ENCODE results near the gene ITCH. TPM values are rescaled to one million over a fixed set of nuclear protein-coding genes. Genes with fewer than 3 reads are reported as not detected.
"Not testable (repeated sequence)": the region's sequence is repeated elsewhere in the genome, so short reads cannot be mapped to it uniquely, and the experiment has no call there.

Gene ITCH
- polyA plus RNA-seq, 1 donor, result 26.6 TPM

DNA sequence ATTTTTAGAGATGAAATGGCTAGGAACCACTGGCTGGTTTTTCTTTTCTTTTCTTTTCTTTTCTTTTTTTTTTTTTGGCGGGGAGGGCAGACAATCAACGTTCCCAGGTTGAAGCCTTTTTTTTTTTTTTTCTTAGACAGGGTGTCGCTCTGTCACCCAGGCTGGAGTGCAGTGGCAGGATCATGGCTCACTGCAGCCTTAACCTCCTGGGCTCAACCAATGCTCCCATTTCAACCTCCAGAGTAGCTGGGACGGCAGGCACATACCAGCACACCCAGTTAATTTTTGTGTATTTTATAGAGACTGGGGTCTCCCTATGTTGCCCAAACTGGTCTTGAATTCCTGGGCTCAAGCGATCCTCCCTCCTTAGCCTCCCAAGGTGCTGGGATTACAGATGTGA, 18.8 kb upstream of the ITCH start:
- no peak for DNase-seq

DNA sequence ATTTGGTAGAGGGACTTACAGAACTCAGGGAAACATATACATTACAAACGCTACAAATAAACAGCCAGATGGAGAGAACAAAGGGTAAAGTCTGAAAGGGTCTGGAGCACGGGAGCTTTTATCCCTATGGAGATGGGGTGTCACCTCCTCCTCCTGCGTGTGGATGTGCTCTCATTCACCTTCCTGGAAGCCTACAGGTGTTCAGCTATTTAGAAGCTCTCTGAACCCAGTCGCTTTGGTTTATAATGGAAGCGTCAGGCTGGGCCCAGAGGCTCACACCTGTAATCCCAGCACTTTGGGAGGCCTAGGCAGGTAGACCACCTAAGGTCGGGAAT, 17.7 kb upstream of the ITCH start:
- DNase-seq, result no peak

DNA sequence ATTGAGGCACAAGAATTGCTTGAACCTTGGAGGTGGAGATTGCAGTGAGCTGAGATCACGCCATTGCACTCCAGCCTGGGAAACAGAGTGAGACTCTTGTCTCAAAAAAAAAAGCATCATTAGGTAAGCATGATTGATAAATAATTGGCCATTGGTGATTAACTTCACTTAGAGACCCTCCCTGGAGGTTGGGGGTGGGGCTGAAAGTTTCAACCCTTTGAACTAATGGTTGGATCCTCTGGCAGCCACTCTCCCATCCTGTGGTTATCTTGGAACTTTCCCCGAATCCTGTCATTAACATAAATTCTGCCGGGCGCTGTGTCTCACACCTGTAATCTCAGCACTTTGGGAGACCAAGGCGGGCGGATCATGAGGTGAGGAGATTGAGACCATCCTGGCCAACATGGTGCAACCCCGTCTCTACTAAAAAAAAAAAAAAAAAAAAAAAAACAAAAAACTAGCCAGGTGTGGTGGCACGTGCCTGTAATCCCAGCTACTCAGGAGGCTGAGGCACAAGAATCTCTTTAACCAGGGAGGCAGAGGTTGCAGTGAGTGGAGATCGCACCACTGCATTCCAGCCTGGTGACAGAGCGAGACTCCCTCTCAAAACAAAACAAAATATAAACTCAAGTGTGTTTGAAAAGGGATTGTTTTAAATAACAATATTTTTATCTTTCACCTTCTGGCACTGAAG, 17.1 kb upstream of the ITCH start:
- not testable (repeated sequence) for DNase-seq

DNA sequence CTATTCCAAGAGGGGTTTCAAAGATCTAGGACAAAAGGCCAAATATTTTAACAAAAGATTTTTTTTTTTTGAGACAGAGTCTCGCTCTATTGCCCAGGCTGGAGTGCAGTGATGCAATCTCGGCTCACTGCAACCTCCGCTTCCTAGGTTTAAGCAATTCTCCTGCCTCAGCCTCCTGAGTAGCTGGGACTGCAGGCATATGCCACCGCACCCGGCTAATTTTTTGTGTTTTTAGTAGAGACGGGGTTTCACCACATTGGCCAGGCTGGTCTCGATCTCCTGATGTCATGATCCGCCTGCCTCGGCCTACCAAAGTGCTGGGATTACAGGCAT, 16.6 kb upstream of the ITCH start:
- not testable (repeated sequence) for DNase-seq

DNA sequence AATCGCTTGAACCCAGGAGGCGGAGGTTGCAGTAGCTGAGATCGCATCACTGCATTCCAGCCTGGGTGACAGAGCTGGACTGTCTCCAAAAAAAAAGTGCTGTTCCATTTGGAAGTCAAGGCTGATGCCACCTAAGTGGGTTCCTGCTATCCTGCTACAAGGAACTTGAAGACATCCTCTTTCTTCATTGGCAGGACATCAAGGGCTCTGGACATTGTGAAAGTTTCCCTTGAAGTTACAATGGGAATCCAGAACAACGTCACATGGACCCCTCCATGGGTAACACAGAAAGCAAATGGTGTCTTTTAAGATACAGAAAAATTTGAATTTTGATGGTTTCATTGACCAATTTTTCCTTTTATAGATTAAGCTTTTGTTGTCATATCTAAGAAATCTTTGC, 15.5 kb upstream of the ITCH start:
- no peak for DNase-seq

DNA sequence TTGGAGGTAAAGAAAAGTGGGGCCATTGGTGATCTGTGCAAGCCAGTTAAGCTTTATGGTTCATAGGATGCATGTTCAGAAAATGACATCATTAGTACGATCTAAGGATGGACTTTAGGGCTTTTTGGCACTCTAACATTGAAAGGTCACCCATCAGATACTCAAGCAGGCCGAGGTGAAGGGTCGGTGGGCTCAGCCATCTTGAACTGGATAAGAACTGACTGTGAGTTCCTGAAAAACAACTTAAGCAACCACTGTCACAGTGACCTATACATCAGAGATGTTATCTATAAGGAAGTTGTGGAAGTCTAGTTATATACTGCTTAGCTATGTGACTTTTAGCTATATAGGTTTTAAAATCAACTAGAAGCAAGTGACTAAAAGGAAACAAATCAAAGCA, 13.0 kb upstream of the ITCH start:
- no peak for DNase-seq

DNA sequence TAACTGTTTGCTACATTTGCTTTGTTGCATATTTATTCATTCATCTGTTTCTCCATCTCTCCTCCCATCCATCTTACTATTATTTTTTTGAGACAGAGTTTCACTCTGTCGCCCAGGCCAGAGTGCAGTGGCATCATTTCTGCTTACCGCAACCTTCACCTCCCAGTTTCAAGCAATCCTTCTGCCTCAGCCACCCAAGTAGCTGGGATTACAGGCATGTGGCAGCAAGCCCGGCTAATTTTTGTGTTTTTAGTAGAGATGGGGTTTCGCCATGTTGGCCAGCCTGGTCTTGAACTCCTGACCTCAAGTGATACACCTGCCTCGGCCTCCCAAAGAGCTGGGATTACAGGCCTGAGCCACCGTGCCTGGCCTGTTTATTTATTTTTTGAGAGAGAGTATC, 9.6 kb upstream of the ITCH start:
- not testable (repeated sequence) for DNase-seq

DNA sequence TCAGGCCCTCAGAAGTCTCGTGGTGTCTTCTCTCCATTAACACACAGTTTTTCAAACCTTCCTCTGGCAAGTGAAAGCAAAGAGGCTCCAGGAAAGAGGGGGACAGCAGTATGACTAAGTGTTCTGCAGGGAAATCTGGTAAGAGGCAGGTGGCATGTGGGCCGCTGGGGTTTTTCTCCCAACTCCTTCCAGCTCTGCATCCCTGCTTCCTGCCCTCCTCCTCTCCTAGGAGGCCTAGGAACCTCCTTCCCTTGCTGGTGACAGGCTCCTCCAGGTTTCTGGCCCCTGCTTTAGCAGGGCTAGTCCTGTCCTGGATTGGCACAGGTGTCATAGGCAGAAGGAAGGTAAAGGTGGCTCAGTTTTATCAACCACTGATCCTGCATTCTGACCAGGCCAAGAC, 7.6 kb upstream of the ITCH start:
- DNase-seq, result no peak

DNA sequence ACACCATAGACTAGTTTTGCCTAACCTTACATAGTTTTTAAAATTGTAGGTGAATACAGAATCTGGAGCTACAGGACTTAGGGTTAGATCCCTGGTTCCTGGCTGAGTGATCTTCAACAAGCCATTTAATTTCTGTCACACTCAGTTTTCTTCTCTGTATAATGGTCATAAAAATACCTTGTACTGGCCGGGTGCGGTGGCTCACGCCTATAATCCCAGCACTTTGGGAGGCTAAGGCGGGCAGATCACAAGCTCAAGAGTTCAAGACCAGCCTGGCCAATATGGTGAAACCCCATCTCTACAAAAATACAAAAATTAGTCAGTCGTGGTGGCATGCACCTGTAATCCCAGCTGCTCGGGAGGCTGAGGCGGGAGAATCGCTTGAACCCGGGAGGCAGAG, 3.3 kb upstream of the ITCH start:
- not testable (repeated sequence) for DNase-seq

DNA sequence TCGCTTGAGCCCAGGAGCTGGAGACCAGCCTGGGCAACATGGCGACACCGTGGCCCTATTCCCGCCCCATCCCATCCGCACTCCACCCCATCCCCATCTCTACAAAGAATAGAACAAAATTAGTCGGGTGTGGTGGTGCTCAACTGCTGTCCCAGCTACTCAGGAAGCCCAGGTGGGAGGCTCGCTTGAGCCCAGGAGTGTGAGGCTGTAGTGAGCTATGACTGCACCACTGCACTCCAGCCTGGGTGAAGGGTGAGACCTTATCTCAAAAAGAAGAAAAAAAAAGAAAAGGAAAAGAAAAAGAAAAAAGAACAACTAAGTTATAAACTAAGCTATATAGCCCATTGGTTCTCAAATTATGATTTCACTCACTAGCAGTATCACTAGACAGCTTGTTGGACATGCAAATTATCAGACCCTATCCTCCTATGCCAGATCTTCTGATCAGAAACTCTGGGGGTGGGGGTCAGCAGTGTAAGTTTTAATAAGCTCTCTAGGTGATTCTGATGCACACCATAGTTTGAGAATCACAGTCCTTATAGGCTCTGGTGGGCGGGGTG, 491 bp upstream of the ITCH start:
- no peak for DNase-seq

DNA sequence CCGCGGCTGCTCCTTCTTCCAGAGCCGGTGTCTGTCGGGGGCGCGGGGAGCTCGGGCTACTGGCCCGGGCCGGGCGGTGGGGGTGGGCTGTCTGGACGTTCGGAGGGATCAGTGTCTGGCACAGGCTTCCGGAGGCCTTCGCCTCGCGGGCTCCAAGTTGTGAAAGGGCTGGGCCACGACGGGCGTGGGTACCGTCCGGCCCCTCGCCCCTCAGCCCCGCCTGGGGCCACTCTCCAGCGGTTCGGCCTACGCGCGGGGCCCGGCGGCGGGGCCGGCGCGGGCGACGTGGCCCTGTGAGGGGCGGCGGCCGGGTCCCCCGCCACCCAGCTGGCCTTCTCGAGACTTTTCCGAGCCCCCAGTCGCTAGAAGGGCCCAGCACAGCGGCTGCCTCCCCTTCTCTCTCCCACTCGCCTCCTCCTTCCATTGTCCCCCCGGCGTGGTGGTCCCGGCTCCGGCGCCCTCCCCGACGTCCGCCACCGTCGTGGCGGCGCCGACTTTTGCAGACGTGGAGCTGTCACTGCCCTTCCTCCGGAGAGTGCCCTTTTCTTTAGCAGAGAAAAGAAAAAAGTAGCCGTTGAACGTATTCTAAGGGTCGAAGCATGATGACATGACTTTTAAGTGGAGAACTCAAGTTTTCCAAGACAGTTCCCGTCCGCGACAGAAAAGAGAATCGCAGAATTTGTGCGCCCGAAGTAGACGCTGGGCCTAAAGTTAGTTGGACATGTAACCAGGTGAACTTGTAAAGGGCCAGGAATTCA, 571 bp downstream of the ITCH start:
- peak; percentile 75 for DNase-seq

DNA sequence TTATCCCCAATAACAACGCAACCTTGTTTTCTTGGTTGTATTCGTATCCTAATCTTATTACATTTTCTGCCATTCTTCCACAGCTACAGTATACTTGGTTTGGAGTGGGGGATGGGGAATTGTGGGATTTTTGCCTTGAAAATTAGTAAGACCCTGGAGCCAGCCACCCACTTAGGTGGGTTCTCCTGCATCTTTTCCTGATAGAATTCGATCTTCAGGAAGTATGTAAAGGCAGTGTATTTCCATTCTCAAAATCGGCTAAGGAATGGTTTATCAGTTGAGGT, 1.1 kb downstream of the ITCH start:
- no peak for DNase-seq

DNA sequence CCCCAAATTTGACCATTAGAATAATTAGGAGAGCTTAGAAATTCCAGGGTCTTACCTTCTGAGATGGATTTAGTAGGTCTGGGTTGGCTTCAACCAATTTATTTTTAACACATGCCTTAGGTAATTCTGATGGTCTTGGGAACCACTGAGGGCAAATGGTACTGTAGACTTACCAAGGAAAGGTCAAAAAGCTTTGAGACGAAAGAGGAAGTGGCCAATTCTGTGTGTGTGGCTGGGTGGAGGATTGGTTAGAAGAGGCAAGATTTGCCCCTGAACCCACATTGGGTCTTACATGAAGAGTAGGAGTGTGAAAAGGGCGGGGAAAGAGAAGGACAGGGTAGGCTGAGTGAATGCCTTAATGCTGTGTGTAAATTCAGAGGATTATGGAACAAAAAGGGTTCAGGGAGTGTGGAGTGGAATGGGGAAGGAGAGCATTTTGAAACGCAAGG, 2.7 kb downstream of the ITCH start:
- DNase-seq, result no peak

DNA sequence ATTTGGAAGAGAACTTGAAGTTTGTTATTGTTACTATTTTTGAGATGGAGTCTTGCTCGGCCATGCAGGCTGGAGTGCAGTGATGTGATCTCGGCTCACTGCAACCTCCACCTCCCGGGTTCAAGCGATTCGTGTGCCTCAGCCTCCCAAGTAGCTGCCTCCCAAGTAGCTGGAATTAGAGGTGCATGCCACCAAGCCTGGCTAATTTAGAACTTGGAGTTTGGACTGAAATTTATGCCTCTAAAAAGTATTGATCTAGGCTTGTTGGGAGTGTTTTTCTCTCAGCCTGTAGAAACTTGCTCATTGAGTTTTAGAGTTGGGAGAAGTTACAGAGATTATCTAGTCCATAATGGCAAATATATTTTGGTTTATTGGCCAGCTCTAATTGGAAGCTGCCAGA, 4.1 kb downstream of the ITCH start:
- DNase-seq, result no peak

DNA sequence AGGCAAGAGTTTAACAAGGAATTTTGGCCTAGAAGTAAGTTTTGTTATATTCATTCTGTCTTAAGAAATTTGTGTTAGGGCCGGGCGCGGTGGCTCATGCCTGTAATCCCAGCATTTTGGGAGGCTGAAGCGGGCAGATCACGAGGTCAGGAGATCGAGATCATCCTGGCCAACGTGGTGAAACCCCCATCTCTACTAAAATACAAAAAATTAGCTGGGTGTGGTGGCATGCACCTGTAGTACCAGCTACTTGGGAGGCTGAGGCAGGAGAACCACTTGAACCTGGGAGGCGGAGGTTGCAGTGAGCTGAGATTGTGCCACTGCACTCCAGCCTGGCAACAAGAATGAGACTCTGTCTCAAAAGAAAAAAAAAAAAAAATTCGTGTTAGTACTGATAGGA, 4.8 kb downstream of the ITCH start:
- DNase-seq, result not testable (repeated sequence)

DNA sequence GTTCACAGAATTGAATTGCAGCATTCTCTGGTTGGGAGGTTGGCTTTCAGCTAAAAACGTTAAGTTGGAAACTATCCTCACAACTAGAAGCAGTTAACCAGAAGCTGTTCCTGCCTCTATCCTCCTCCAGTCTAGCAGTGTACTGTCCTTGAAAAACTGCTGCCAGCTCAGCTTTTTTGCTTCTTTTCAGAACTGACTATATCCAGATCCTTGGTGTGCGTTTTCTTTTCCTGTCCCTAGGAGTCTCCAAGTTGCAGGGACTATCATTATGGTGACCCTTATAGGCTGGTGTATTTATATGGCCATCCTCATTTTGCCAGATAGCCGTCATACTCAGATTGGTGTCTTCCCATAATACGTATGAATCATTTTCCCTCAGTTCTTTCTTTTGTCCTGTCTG, 5.5 kb downstream of the ITCH start:
- DNase-seq, result no peak

DNA sequence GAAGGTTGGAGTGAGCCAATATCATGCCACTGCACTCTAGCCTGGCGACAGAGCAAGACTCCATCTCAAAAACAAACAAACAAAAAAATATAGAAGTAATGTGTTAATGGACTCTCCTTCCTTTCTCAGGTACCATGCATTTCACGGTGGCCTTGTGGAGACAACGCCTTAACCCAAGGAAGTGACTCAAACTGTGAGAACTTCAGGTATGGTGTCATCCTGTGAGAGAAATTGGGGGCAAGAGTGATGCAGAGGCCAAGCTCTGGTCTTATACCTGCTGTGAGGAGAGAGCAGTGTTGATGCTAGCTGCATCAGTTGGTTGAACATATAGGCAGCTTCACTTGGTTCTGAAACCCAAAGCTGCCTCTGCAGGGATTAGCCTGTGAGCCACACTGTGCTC, 6.2 kb downstream of the ITCH start:
- no peak for DNase-seq

DNA sequence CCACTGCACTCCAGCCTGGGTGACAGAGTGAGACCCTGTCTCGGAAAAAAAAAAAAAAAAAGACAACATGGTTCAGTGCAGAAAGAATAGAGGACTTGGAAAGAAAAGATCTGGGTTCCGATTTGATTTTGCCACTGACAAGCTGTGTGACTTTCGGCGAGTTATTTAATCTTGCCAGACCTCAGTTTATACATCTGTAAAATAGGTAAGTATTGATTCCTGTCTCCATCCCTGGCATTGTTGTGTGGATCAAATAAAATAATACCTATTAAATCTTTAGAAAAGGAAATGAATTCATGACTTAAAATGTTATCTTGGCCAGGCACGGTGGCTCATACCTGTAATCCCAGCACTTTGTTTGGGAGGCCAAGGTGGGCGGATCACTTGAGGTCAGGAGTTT, 7.0 kb downstream of the ITCH start:
- no peak for DNase-seq

DNA sequence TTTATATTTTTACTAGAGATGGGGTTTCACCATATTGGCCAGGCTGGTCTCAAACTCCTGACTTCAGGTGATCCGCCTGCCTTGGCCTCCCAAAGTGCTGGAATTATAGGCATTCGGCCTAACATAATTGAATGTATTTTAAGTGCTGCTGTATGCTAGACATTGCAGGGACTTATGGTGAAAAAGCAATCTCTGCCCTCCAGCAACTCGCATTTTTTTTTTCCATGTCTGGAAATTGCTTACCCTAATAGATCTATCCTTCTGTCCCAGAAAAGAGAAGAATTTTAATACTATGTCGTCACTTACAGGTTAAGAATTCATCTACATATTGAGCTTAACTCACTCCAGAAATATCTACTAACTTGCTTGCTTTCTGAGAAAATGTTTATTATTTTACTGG, 10.4 kb downstream of the ITCH start:
- no peak for DNase-seq

DNA sequence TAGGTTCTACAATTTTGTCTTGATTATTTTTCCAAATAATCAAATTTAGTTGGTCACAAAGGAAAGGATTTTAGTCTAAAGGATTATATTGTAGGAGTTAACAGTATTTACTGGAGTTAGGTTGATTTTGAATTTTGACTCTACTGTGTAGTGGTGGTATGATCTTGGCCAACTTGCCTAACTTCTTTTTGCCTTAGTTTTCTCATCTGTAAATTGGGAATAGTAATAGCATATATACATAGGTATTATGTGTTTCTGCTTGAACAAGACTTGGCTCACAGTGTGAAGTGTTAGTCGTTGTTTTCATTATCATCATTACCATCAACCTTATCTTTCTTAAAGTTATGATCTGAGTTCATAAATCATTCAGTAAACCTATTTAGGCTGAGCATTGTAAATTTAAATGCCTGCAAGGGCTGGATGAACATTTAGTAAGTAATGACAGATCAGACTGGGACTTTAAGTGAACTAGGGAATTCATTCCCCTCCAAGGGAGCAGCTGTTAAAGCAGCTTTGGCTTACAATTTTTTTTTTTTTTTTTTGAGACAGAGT, 11.2 kb downstream of the ITCH start:
- no peak for DNase-seq

DNA sequence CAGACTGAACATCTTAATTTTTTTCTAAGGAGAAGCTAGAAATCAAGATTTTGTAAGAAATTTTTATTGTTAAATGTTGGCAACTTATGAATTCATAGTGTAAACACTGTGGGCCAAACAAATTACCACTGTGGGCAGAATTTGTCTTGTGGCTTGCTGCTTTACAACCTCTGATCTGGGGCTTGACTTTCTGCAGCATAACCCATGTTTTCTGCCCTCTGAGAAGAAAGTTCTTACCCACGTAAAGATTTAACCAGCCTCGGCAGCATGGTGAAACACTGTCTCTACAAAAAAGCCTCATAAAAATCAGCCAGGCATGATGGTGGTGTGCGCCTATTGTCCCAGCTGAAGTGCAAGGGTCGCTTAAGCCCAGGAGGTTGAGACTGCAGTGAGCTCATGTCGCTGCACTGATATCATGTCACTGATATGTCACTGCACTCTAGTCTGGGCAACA, 12.9 kb downstream of the ITCH start:
- DNase-seq, result no peak

DNA sequence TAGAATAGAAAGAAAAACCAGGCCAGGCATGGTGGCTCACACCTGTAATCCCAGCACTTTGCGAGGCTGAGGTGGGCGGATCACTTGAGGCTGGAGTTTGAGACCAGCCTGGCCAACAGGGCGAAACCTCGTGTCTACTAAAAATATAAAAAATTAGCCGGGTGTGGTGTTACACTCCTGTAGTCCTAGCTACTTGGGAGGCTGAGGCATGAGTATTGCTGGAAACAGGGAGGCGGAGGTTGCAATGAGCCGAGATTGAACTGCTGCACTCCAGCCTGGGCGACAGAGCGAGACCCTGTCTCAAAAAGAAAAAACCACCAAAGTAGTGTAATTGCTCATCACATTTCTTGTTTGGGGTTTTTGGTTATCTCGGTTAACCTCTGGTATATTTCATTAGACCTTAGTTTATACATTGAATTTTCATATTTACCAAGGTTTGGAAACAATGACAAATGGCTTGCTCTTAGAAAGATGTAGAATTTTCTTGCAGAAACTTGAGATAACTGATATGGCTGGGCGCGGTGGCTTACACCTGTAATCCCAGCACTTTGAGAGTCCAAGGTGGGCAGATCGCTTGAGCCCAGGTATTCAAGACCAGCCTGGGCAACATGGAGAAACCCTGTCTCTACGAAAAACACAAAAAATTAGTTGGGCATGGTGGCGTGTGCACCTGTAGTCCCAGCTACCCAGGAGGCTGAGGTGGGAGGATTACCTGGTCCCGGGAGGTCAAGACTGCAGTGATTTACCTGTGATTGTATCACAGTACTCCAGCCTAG, 14.2 kb downstream of the ITCH start:
- no peak for DNase-seq

DNA sequence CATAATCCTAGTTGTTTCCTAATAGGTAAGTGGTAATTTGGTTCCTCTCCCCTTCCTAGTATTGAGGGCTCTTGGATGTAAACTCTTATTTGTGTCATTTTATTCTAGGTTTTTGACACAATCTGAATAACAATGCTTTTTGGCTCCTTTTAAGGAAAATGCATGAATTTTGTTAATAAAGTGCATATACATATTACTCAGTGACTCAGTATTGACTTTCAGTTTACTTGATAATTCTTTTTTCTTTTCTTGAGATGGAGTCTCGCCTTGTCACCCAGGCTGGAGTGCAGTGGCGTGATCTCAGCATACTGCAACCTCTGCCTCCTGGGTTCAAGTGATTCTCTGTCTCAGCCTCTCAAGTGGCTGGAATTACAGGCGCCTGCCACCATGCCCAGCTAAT, 19.1 kb downstream of the ITCH start:
- DNase-seq, result no peak

Data from hindlimb muscle (tissue), 1 donor.